Left hindlimb (tissue), 1 donor: ENCODE data around the gene TBC1D19.
"Not testable (repeated sequence)": the region's sequence is repeated elsewhere in the genome, so short reads cannot be mapped to it uniquely, and the experiment has no call there.

Source experiments
- DNase-seq: peaks from one replicate; pipeline ENCODE4 v3.0.0-alpha.2; 2018

The TBC1D19 gene

DNA sequence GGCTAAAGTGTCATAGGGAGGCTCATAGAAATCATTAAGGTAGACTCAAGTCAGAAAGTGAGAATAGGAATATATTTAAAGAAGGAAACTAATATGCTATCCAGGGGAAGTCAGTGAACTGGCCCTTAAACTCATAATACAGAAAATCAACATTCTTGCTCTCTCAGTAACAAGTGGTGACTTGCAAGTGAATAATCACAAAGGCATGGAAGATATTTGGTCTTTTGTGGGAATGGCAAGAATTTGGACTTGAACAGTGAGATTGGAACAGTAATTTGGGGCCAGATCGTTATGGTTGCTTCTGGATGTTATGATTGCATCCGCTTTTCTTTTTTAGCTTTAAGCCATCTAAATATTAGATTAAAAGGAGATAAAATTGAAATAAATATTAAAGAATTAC is 103.8 kb downstream of the TBC1D19 start:
- DNase-seq: no peak

- DNase-seq: no peak
Measured at GRCh38 chr4:26690506-26690905, 106.6 kb downstream of the TBC1D19 start.

GRCh38 chr4:26692014-26692726 is 108.3 kb downstream of the TBC1D19 start:
- DNase-seq: no peak

DNA sequence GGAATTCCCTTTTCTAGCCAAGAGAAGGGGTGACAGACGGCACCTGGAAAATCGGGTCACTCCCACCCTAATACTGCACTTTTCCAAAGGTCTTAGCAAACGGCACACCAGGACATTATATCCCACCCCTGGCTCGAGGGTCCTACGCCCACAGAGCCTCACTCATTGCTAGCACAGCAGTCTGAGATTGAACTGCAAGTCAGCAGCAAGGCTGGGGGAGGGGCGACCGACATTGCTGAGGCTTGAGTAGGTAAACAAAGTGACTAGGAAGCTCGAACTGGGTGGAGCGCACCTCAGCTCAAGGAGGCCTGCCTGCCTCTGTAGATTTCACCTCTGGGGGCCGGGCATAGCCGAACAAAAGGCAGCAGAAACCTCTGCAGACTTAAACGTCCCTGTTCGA is 110.2 kb downstream of the TBC1D19 start:
- DNase-seq: not testable (repeated sequence)

- no peak for DNase-seq
Measured at GRCh38 chr4:26700110-26700509, 116.2 kb downstream of the TBC1D19 start.

GRCh38 chr4:26701095-26701494 is 117.2 kb downstream of the TBC1D19 start:
- no peak for DNase-seq

GRCh38 chr4:26701786-26702227 is 117.9 kb downstream of the TBC1D19 start:
- no peak for DNase-seq

DNA sequence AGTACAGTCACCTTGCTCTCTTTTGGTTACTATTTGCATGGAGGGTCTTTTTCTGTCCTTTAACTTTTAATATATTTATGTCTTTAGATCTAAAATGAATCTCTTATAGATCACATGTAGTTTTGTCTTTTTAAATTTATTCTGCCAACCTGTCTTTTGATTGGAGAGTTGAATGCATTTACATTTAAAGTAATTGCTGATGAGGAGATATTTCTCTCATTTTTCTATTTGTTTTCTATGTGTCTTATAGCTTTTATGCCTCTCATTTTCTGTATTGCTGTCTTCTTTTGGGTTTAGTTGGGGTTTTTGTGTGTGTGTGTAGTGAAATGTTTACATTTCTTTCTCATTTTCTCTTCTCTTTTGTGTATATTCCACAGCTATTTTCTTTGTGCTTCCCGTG is 123.5 kb downstream of the TBC1D19 start:
- DNase-seq: no peak

DNA sequence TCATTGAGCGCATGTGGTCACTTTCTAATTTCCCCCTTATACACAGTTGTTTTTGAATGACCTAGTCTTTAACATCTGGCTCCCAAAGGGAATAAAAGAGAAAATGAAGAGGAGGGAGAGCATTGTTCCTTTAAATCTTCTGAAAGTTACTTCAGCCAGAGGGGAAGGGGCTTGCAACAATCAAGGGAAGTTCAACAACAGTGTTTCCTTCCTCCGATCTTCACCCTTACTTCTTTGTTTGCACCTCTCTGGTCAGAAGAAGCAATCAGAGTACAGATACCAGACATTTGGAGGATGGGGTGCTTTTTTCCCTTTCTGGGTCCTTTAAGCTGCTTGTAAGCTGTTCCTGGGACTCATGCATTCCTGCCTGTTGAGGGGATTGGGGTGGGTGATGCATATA is 125.4 kb downstream of the TBC1D19 start:
- DNase-seq: no peak

- DNase-seq: no peak
Measured at GRCh38 chr4:26713563-26714151, 129.8 kb downstream of the TBC1D19 start.

DNA sequence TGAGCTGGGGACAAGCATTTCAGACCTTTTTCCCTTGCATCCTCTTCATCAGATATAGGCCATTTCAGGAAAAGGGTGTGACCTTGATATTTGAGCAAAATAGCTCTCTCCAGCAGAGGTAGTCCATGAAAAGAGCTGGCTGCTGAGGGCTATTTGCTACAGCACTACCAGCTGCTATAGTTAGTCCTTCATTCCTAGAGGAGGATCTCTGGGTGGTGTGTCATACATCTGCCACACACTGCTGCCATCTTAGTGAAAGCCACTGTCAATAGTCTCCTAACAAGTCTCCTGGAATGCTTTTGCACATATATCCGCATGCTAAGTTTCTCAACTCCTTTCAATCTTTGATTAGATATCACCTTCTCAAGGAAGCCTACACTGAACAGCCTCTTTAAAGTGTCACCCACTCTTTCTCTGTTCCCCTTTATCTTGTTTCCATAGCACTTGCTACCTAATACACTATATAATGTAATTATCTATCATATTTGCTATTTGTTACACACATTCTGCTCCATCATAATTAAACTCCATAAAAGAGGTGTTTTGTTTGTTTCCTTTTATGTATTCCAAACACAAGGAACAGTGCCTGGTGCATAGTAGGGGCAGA is 131.9 kb downstream of the TBC1D19 start:
- no peak for DNase-seq

- no peak for DNase-seq
Measured at GRCh38 chr4:26717332-26717731, 133.4 kb downstream of the TBC1D19 start.

GRCh38 chr4:26719954-26720552 is 136.2 kb downstream of the TBC1D19 start:
- no peak for DNase-seq

DNA sequence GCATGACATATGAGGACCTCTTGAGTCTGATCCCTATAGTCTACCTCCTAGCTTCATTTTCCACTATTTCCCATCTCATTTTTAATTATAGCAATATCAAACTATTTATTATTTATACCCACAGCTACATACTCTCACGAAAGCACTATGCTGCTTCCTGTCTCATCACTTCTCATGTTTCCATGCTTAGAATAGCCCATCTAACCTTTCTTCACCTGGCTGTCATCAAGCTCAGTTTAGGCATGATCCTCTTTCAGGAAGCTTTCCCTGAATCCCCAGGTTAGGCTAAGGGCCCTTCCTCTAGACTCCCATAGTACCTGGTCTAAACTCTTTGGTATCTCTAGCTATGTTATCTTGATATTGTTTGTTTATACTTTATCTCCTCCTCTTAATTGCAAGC is 137.8 kb downstream of the TBC1D19 start:
- no peak for DNase-seq

DNA sequence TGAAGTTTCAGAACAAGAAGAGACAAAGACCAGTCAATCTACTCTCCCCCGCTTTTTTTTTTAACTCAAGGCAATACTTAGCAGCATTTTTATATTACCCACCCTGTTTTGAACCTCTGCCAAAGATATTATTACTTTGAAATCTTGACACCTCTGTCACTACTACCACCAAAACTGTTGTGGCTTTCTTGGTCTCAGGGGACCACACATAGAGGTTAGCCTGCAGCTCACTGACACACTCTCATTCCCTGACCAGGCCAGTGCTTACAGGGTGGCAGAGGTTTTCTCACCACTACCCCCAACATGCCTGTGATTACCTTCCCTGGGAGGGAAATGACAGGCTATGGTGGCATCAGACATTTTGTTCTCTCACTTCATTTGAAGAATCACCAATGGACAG is 139.3 kb downstream of the TBC1D19 start:
- no peak for DNase-seq

DNA sequence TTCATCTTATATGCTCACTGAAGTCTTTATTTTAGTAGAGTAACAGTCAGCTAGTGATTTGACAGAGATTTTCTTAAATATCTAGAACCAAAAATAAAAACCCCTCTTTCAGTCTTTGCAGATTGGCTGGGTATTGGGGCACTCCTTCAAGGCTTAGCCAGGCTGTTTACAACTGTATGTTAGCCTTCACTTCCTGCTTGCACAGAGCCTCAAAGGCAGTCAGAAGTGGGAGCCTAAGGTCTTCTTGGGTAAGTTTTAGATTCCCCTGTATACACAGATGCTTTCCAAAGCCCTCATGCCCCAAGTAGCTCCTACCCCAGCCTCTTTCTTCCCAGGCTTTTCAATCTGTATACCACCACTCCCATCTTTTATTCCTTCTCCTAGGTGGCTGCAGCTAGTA is 140.7 kb downstream of the TBC1D19 start:
- DNase-seq: no peak

GRCh38 chr4:26726655-26727387 is 142.9 kb downstream of the TBC1D19 start:
- no peak for DNase-seq

DNA sequence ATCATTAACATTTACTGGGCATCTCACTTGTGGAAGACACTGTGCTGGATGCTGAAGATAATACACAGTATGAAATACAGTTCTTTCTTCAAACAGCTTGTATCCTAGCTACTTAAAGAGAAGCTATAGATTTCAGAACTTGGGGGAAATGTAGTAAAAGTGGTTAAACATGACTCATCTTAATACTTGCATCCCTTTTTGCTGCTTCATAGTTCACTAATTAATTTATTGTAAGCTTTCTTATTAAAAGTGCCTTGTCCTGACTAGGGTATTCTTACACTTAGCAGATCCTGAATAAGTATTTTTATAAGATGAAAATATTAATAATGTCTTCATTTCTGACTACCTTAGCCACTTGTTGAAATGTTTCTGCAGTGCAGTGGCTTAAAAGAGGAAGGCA is 144.0 kb downstream of the TBC1D19 start:
- no peak for DNase-seq

GRCh38 chr4:26729027-26729426 is 145.1 kb downstream of the TBC1D19 start:
- no peak for DNase-seq

DNA sequence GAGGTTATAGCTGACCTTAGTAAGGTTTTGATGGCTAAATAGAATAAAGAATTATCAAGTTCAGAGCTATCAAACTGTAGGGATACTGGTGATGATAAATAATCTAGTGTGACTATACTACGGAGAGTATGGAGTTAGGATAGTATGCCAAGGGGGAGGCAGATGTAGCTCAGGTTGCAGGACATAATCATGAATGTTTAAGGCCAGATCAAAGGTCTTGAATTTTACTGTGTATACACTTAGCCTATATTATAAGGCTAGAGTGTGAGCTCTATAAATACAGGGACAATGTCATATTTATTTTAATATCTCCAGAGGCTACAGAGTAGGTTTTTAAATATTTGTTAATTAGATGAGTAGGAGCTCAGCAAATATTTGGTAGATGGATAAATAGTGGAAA is 145.7 kb downstream of the TBC1D19 start:
- no peak for DNase-seq

- DNase-seq: no peak
Measured at GRCh38 chr4:26731351-26732035, 147.6 kb downstream of the TBC1D19 start.

DNA sequence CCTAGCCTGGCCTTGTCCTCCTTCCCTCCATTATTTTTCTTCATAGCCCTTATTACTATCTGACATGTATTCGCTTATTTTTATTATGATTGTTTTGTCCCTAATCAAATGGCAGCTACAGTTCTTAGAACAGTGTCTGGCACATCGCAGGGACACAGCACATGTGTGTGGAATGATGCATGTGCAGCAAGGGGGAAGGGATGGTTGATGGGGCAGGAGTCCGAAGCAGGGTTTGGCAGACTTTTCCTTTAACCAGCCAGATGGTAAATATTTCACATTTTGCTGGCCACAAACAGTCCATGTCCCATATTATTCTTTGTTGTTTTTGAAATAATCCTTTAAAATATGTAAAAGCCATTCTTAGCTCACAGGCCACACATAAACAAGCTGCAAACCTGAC is 148.5 kb downstream of the TBC1D19 start:
- no peak for DNase-seq

- no peak for DNase-seq
Measured at GRCh38 chr4:26736621-26737020, 152.7 kb downstream of the TBC1D19 start.
